Measurements from ENCODE around the gene UBE3B. TPM values are rescaled to one million over a fixed set of nuclear protein-coding genes. Genes with fewer than 3 reads are reported as not detected.
A peak's percentile ranks its signal among the peaks of the same experiment; 100 is the strongest.

Gene UBE3B
- total RNA-seq, 4 donors from 2014 or later = 51.0 to 93.5 (median 78.9) TPM

GRCh38 chr12:109578330-109578927 is 101.0 kb downstream of the UBE3B start:
- Histone ChIP-seq H3K9me3 (no peaks in the 10 kb centered on the region), H3K4me1 (peaks cover 0 to 10% (median 9%) of the 10 kb centered on the region in 4 donors), H3K27ac (no peak overlapping the region), H3K27me3 (no peaks in the 10 kb centered on the region), H3K4me3 (no peak overlapping the region), H3K36me3 (peaks cover 2 to 74% (median 7%) of the 10 kb centered on the region in 3 donors)
- WGBS, 2 donors = 86 to 87% methylated on average over 8 of the region's 8 CpGs
- no peak for DNase-seq (ENCODE audit: low spot score in 2 of 2)
- TF ChIP-seq POLR2A (IDR thresholded peaks at IDR 0.05) (no peak), CTCF (IDR thresholded peaks at IDR 0.05) (no peak), EP300 (IDR thresholded peaks at IDR 0.05) (no peak)

DNA sequence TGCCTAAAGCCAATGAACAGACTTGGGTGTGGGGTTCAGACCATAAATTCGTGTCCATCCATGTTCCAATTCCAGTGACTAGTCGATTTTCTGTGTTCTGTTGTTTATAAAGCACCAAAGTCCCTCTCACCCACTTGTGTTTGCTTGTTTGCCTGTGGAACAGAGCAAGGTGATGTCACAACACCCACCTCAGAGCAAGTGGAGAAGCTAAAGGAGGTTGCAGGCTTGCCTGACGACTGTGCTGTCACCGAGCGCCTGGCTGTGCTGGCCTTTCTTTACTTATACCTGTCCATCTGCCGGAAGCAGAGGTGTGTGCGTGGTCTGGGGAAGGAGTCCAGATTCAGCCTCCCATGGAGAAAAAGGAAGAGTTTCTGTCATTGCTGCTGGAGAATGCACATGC is 102.2 kb downstream of the UBE3B start:
- no peaks in the 10 kb centered on the region for H3K27me3 ChIP-seq
- H3K4me3 ChIP-seq = no peak overlapping the region
- TF ChIP-seq POLR2A (IDR thresholded peaks at IDR 0.05) (no peak), CTCF (IDR thresholded peaks at IDR 0.05) (no peak), EP300 (IDR thresholded peaks at IDR 0.05) (no peak)
- DNase-seq (ENCODE audit: low spot score in 2 of 2) = no peak
- no peaks in the 10 kb centered on the region for H3K9me3 ChIP-seq
- WGBS, 2 donors = 86 to 88% methylated on average over 7 of the region's 7 CpGs
- H3K4me1 ChIP-seq = peaks cover 0 to 4% (median 3%) of the 10 kb centered on the region in 4 donors
- H3K27ac ChIP-seq = no peak overlapping the region
- peaks cover 2 to 85% (median 7%) of the 10 kb centered on the region in 3 donors for H3K36me3 ChIP-seq

- H3K4me3 ChIP-seq = no peak overlapping the region
- TF ChIP-seq CTCF (IDR thresholded peaks at IDR 0.05) = no peak
- TF ChIP-seq EP300 (IDR thresholded peaks at IDR 0.05) = no peak
- no peak for TF ChIP-seq POLR2A (IDR thresholded peaks at IDR 0.05)
- H3K27me3 ChIP-seq = no peaks in the 10 kb centered on the region
- H3K36me3 ChIP-seq = peaks cover 2 to 92% (median 7%) of the 10 kb centered on the region in 3 donors
- H3K9me3 ChIP-seq = no peaks in the 10 kb centered on the region
- H3K27ac ChIP-seq = no peak overlapping the region
- 72 to 80% methylated on average over 8 of the region's 8 CpGs for WGBS, 2 donors
- H3K4me1 ChIP-seq = no peaks in the 10 kb centered on the region
- DNase-seq (ENCODE audit: low spot score in 2 of 2) = no peak
Observed at GRCh38 chr12:109580272-109580671, 102.8 kb downstream of the UBE3B start.

DNA sequence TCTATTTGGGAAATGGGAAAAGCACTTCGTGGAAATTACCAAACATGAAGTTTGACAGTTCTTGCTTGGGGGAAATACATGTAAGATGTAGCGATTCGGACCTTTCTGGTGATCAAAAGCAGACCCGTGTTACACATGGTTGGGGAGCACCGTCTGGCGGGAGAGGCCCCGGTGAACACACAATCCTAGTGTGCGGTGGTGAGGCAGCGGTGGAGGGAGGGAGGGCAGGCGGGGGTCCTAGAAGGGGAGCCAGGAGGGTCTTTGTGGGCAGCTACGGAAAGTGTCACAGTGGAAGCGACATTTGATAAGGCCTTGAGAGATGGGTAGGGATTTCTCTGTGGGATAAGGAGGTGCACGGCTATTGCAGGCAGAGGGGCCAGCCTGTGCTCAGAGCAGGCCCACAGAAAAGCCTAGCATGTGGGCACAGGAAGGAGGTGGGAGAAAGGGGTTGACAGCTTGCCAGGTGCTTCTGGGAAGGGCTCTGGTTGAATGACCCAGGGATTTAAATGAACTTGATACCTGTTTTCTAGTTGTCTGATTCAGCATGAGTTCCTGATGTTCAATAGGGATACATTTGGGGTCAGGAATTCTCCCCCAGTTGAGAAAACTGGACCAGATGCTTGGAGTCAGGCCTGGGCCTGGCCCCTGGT is 103.4 kb downstream of the UBE3B start:
- peak overlapping the region in 1 of 4 donors; percentile 32 for H3K27ac ChIP-seq
- no peaks in the 10 kb centered on the region for H3K27me3 ChIP-seq
- no peak for TF ChIP-seq POLR2A (IDR thresholded peaks at IDR 0.05)
- TF ChIP-seq EP300 (IDR thresholded peaks at IDR 0.05) = no peak
- TF ChIP-seq CTCF (IDR thresholded peaks at IDR 0.05) = no peak
- 78 to 84% methylated on average over 13 of the region's 13 CpGs for WGBS, 2 donors
- H3K9me3 ChIP-seq = no peaks in the 10 kb centered on the region
- no peaks in the 10 kb centered on the region for H3K4me1 ChIP-seq
- no peak for DNase-seq (ENCODE audit: low spot score in 2 of 2)
- no peak overlapping the region for H3K4me3 ChIP-seq
- H3K36me3 ChIP-seq = peaks cover 2 to 94% (median 7%) of the 10 kb centered on the region in 3 donors

DNA sequence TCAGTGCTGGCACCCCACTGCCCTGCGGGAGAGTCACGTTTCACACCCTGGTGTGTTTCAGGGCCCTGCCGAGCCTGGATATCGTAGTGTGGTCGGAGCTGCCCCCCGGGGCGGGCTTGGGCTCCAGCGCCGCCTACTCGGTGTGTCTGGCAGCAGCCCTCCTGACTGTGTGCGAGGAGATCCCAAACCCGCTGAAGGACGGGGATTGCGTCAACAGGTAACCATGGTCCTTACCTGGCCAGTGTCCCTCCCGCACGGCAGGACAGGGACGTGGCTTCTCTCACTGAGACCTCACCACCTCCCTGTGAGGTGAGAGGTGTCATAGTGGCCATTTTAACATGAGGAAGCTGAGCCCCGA is 103.9 kb downstream of the UBE3B start:
- Histone ChIP-seq H3K4me3 (no peak overlapping the region), H3K36me3 (peaks cover 2 to 94% (median 7%) of the 10 kb centered on the region in 3 donors), H3K9me3 (no peaks in the 10 kb centered on the region), H3K4me1 (no peaks in the 10 kb centered on the region), H3K27ac (peak overlapping the region in 2 of 4 donors; percentile 32 to 36), H3K27me3 (no peaks in the 10 kb centered on the region)
- no peak for TF ChIP-seq CTCF (IDR thresholded peaks at IDR 0.05)
- no peak for TF ChIP-seq EP300 (IDR thresholded peaks at IDR 0.05)
- no peak for TF ChIP-seq POLR2A (IDR thresholded peaks at IDR 0.05)
- no peak for DNase-seq (ENCODE audit: low spot score in 2 of 2)
- WGBS, 2 donors = 90 to 91% methylated on average over 17 to 18 of the region's 18 CpGs
